GM13976 (cell line): ENCODE results near the gene SDHAF4.

Experiments
- DNase-seq: peaks from one replicate; pipeline ENCODE4 v3.0.0; 2012; ENCODE audit warnings: low spot score
- CTCF ChIP-seq: IDR thresholded peaks from 2 replicates; pipeline ENCODE4 v1.5.1; 2012; ENCODE audit warnings: borderline replicate concordance, mild to moderate bottlenecking; ENCODE audit not compliant: insufficient read depth; ENCODE audit errors: extremely low read depth, missing control alignments, control extremely low read depth
- in situ Hi-C: fragments of 300-500 bp; cut with MboI; formaldehyde crosslinking; loops from one replicate; pipeline ENCODE4 v1.12.0; 2022; ENCODE audit warnings: low sequenced_read_pairs, mixed read lengths, inconsistent platforms; ENCODE audit not compliant: unreplicated experiment

The SDHAF4 gene

GRCh38 chr6:70531133-70531532, 35.6 kb upstream of the SDHAF4 start:
- TF ChIP-seq CTCF = no peak
- DNase-seq = no peak
- in situ Hi-C loops = loop anchor here (10.0 to 25.0 kb wide), 2 partner anchors 164 to 356 kb away; no protein-coding TSS in a partner anchor

GRCh38 chr6:70537266-70537665, 29.5 kb upstream of the SDHAF4 start:
- no peak for TF ChIP-seq CTCF
- DNase-seq = no peak
- in situ Hi-C loops = loop anchor here (10.0 to 25.0 kb wide), 2 partner anchors 158 to 350 kb away; no protein-coding TSS in a partner anchor

GRCh38 chr6:70538376-70538775, 28.4 kb upstream of the SDHAF4 start:
- DNase-seq = peak; percentile 54
- no peak for TF ChIP-seq CTCF
- in situ Hi-C loops = loop anchor here (10.0 to 25.0 kb wide), 2 partner anchors 156 to 349 kb away; no protein-coding TSS in a partner anchor

- in situ Hi-C loops = loop anchor here (25.0 kb wide), 1 partner anchor 340 kb away; no protein-coding TSS in a partner anchor
- TF ChIP-seq CTCF = peak; percentile 13
- no peak for DNase-seq
Observed at GRCh38 chr6:70547313-70547712, 19.4 kb upstream of the SDHAF4 start.

GRCh38 chr6:70547905-70548304, 18.8 kb upstream of the SDHAF4 start:
- in situ Hi-C loops = loop anchor here (25.0 kb wide), 1 partner anchor 339 kb away; no protein-coding TSS in a partner anchor
- no peak for DNase-seq
- TF ChIP-seq CTCF = no peak

GRCh38 chr6:70549327-70549726, 17.4 kb upstream of the SDHAF4 start:
- DNase-seq = no peak
- TF ChIP-seq CTCF = no peak
- in situ Hi-C loops = loop anchor here (25.0 kb wide), 1 partner anchor 338 kb away; no protein-coding TSS in a partner anchor
